Measurements from ENCODE around the gene OR4X1.

DNA sequence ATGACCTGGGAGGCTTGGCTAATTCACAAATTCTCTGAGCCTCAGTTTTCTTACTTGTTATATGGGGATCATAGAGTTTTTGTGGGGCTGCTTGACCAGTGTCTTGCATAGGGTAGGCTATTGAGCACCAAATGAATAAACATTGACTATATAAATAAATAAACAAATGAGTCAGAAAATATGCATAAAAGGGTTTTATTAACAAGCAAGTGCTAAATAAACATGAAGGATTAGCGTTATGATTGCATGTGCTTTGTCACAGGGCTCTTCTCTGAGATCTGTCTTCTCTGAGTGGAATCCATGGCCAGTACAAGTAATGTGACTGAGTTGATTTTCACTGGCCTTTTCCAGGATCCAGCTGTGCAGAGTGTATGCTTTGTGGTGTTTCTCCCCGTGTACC is 47.2 kb upstream of the OR4X1 start, which contains the start of gene OR4B1:
- no peak for TF ChIP-seq GATA3 (IDR thresholded peaks at IDR 0.05; ENCODE audit: low read depth, low read length)
- no peak for TF ChIP-seq GATA2 (IDR thresholded peaks at IDR 0.05; ENCODE audit: low read depth, low read length)
